K562 (cell line): Measurements from ENCODE around the gene IRF4. TPM values are rescaled to one million over a fixed set of nuclear protein-coding genes. Genes with fewer than 3 reads are reported as not detected.

ENCODE experiments used
- ATAC-seq: fragments of 200-7000 bp; cut with Tn5 transposase; 3 replicates; pipeline ENCODE4 v1.9.1; 2020; ENCODE audit warnings: moderate library complexity
- BruUV-seq: library from RNA; stranded (reverse); fragments of 400-500 nt; replicated peaks from 2 replicates; lab custom pipeline; 2021; lab: Mats Ljungman, UMichigan
- CTCF ChIA-PET: fragments of 300-600 bp; formaldehyde crosslinking; extraction: SDS; loops from one replicate; lab custom pipeline; 2021; ENCODE audit warnings: low intra/inter-chr PET ratio; lab: Yijun Ruan, JAX
- POLR2A ChIA-PET: fragments of 300-600, 350-650 bp; sonication (Branson Sonifier 250); formaldehyde crosslinking; extraction: SDS; loops from one replicate; lab custom pipeline; 2021; ENCODE audit warnings: antibody characterized with exemption, inconsistent platforms; lab: Yijun Ruan, JAX
- DNase-seq, 4 experiments: peaks; one replicate each; pipeline versions ENCODE4 v3.0.0 to v3.0.0-alpha.2; 2011 to 2018; ENCODE audit warnings: low spot score in 3 of 4, mixed read lengths in 3 of 4; ENCODE audit errors: extremely low read depth in 1 of 4
- FAIRE-seq: peaks from 2 replicates; lab custom pipeline; 2011; peaks lifted over from hg19 to GRCh38; lab: Jason Lieb, UNC
- H2AFZ ChIP-seq: 2 replicates; pipeline ENCODE4 v1.6.0; 2011; ENCODE audit warnings: low read depth, low read length, control low read depth, inconsistent platforms
- H3K27ac ChIP-seq: fragments of 200-600 bp; 3 replicates; pipeline ENCODE4 v1.8.0; 2011; ENCODE audit warnings: low read depth, mild to moderate bottlenecking, control low read depth, inconsistent platforms, low read length, moderate library complexity, mixed read lengths; ENCODE audit errors: extremely low read depth
- H3K27me3 ChIP-seq, 2 experiments: fragments of 300-600 bp in 1 of 2; 2 replicates in 1 of 2; 3 replicates in 1 of 2; pipeline versions ENCODE4 v1.6.0 to v1.8.0; 2011; ENCODE audit warnings: inconsistent platforms in 2 of 2, low read length in 2 of 2, mild to moderate bottlenecking in 1 of 2, mixed read lengths in 1 of 2, moderate library complexity in 1 of 2; ENCODE audit not compliant: control insufficient read depth in 2 of 2, insufficient read depth in 2 of 2
- H3K36me3 ChIP-seq: fragments of 300-600 bp; 3 replicates; pipeline ENCODE4 v1.8.0; 2011; ENCODE audit warnings: mild to moderate bottlenecking, low read length, inconsistent platforms; ENCODE audit not compliant: control insufficient read depth, insufficient read depth
- H3K4me1 ChIP-seq, 2 experiments: fragments of 200-600 bp in 1 of 2; replicated peaks in 1 of 2; 2 replicates in 1 of 2; 3 replicates in 1 of 2; pipeline versions ENCODE4 v1.5.1 to v1.8.0; 2011; ENCODE audit warnings: inconsistent platforms in 2 of 2, low read length in 2 of 2, mild to moderate bottlenecking in 1 of 2, mixed read lengths in 1 of 2, moderate library complexity in 1 of 2; ENCODE audit not compliant: control insufficient read depth in 2 of 2, insufficient read depth in 2 of 2
- H3K4me2 ChIP-seq: 2 replicates; pipeline ENCODE4 v1.6.1; 2011; ENCODE audit warnings: low read length, control low read depth, inconsistent platforms, mixed read lengths; ENCODE audit not compliant: insufficient read depth
- H3K4me3 ChIP-seq: fragments of 200-600 bp; sonication (generic), shearing (Covaris generic); 2 replicates; pipeline ENCODE4 v1.5.1; 2016; ENCODE audit warnings: control low read depth, inconsistent platforms
- H3K79me2 ChIP-seq: fragments of 200-600 bp; 3 replicates; pipeline ENCODE4 v1.8.0; 2011; ENCODE audit warnings: low read length, inconsistent platforms; ENCODE audit not compliant: control insufficient read depth, insufficient read depth
- H3K9ac ChIP-seq, 2 experiments: 2 replicates each; pipeline versions ENCODE4 v1.6.0 to v1.6.1; 2011; ENCODE audit warnings: low read depth in 2 of 2, low read length in 2 of 2, control low read depth in 1 of 2, inconsistent platforms in 1 of 2, mild to moderate bottlenecking in 1 of 2, mixed read lengths in 1 of 2; ENCODE audit not compliant: insufficient read depth in 1 of 2
- H3K9me1 ChIP-seq: one replicate; pipeline ENCODE4 v1.6.0; 2011; ENCODE audit warnings: inconsistent platforms, mild to moderate bottlenecking, low read length, moderate library complexity; ENCODE audit not compliant: control insufficient read depth, insufficient read depth
- H3K9me3 ChIP-seq: replicated peaks from 2 replicates; pipeline ENCODE4 v1.5.1; 2011; ENCODE audit warnings: low read depth, low read length, inconsistent platforms; ENCODE audit not compliant: control insufficient read depth, insufficient read depth
- H4K20me1 ChIP-seq: replicated peaks from 2 replicates; pipeline ENCODE4 v1.6.1; 2011; ENCODE audit warnings: low read length, inconsistent platforms, mixed read lengths; ENCODE audit not compliant: control insufficient read depth, insufficient read depth
- NFE2 ChIP-seq: IDR thresholded peaks from 2 replicates; pipeline ENCODE4 v1.6.1; 2014; ENCODE audit warnings: antibody characterized with exemption, low read depth
- NUFIP1 ChIP-seq: fragments of 450-650 bp; IDR thresholded peaks from 2 replicates; pipeline ENCODE4 v1.6.1; 2018; ENCODE audit not compliant: partially characterized antibody
- POLR3A ChIP-seq: IDR thresholded peaks from 2 replicates; pipeline ENCODE4 v1.6.1; 2011; ENCODE audit warnings: borderline replicate concordance, mild to moderate bottlenecking, moderate library complexity; ENCODE audit not compliant: insufficient read length, insufficient read depth; ENCODE audit errors: extremely low read depth
- SMAD2 ChIP-seq: fragments of 150-350 bp; IDR thresholded peaks from 2 replicates; pipeline ENCODE4 v1.6.1; 2014; ENCODE audit warnings: low read depth, mild to moderate bottlenecking, low read length
- SUPT5H ChIP-seq: fragments of 450-650 bp; IDR thresholded peaks from 2 replicates; pipeline ENCODE4 v1.6.1; 2016
- USF2 ChIP-seq: sonication (generic); formaldehyde crosslinking; IDR thresholded peaks from 2 replicates; pipeline ENCODE4 v1.5.0; 2020; ENCODE audit warnings: missing genetic modification reagents
- ZNF143 ChIP-seq: sonication (generic); formaldehyde crosslinking; IDR thresholded peaks from 2 replicates; pipeline ENCODE4 v1.9.0; 2022; ENCODE audit warnings: mild to moderate bottlenecking, missing genetic modification reagents
- ZNF24 ChIP-seq: fragments of 450-650 bp; IDR thresholded peaks from 2 replicates; pipeline ENCODE4 v1.6.1; 2016
- ZNF253 ChIP-seq: fragments of 250-450 bp; sonication (Bioruptor Pico); conservative IDR thresholded peaks from 2 replicates; pipeline ENCODE4 v1.6.1; 2021; ENCODE audit warnings: mild to moderate bottlenecking
- ZNF584 ChIP-seq: fragments of 200-800 bp; sonication (Bioruptor generic); IDR thresholded peaks from 2 replicates; pipeline ENCODE4 v1.6.1; 2016; ENCODE audit warnings: low read depth, mild to moderate bottlenecking, missing genetic modification characterization, missing compliant biosample characterization
- ZNF695 ChIP-seq: fragments of 450-650 bp; formaldehyde crosslinking; IDR thresholded peaks from 2 replicates; pipeline ENCODE4 v1.4.0; 2020; ENCODE audit warnings: mild to moderate bottlenecking, moderate library complexity
- ZNF77 ChIP-seq: fragments of 250-450 bp; sonication (Bioruptor Pico); IDR thresholded peaks from 2 replicates; pipeline ENCODE4 v1.5.0; 2020
- ZNF778 ChIP-seq: fragments of 450-650 bp; formaldehyde crosslinking; IDR thresholded peaks from 2 replicates; pipeline ENCODE4 v1.4.0; 2020; ENCODE audit warnings: mild to moderate bottlenecking, moderate library complexity
- WGBS: fragments of 100-300 bp; shearing (Covaris generic); methylation state at CpG from one replicate; pipeline ENCODE4 v1.1.6; 2016; ENCODE audit warnings: low coverage, mixed read lengths; ENCODE audit not compliant: insufficient coverage; ENCODE audit errors: missing lambda C conversion rate; 5-methylcytosine and 5-hydroxymethylcytosine counted together
- in situ Hi-C: fragments of 300-500 bp; cut with MboI; formaldehyde crosslinking; loops from 4 replicates; pipeline ENCODE4 v1.15.0; 2018; ENCODE audit warnings: inconsistent platforms, mixed read lengths
- intact Hi-C: fragments of 100-400 bp; cut with micrococcal nuclease; formaldehyde crosslinking; loops from 2 replicates; pipeline ENCODE4 v1.14.2; 2022
- polyA plus RNA-seq, 8 experiments: library from polyadenylated mRNA; depleted of rRNA in 4 of 8; stranded (reverse) in 5 of 8; unstranded in 3 of 8; fragments of >200 nt; fragmentation: Nextera tagmentation in 2 of 8; fragmentation: Illumina TruSeq in 1 of 8; extraction: Ambion mirVana in 2 of 8; extraction: Trizol in 1 of 8; gene quantifications; 2 replicates each; pipeline versions ENCODE4 v1.2.1 to v1.2.3, GENCODE V29; 2011 to 2014; ENCODE audit warnings: inconsistent platforms in 1 of 8, missing spikeins in 1 of 8
- total RNA-seq, 7 experiments: library from RNA; depleted of rRNA in 6 of 7; stranded (reverse); fragments of >200 nt in 6 of 7; fragmentation: Illumina TruSeq in 2 of 7; extraction: Trizol in 2 of 7; gene quantifications; 2 replicates each; pipeline versions ENCODE4 v1.2.1 to v1.2.3, GENCODE V29; 2011 to 2021; ENCODE audit warnings: low replicate concordance in 1 of 7
- TF ChIP-seq, protein P1 (sequence below), 2 experiments: fragments of 150-350 bp in 1 of 2; IDR thresholded peaks; 2 replicates each; pipeline ENCODE4 v1.6.1; 2012 to 2016; ENCODE audit warnings: low read depth in 2 of 2, low read length in 2 of 2, mild to moderate bottlenecking in 1 of 2, moderate library complexity in 1 of 2
- TF ChIP-seq, protein P2 (sequence below): fragments of 250-450 bp; sonication (Bioruptor Pico); IDR thresholded peaks from 2 replicates; pipeline ENCODE4 v1.4.0; 2020; ENCODE audit warnings: mild to moderate bottlenecking, moderate library complexity

Gene IRF4
- total and polyA plus RNA-seq, 9 of the 15 experiments (the other 6 are each of a cell fraction or from before 2014, with no cell fraction given): 0.05 to 0.33 (median 0.09) TPM; not detected in 6

GRCh38 chr6:394641-395289 lies 3.2 kb downstream of the IRF4 start:
- POLR2A ChIA-PET: interaction anchor here (1.0 kb wide), 1 partner anchor 199 kb away, joined by 3 read pairs; no protein-coding TSS in a partner anchor
- ATAC-seq (no peak), FAIRE-seq (no peak), DNase-seq (no peak)
- Histone ChIP-seq H3K79me2 (no peaks in the 10 kb centered on the region), H3K4me2 (no peak overlapping the region), H3K9me1 (no peaks in the 10 kb centered on the region), H3K27ac (no peak overlapping the region), H3K27me3 (peaks cover 48 to 68% of the 10 kb centered on the region in 2 experiments), H3K36me3 (no peaks in the 10 kb centered on the region), H3K4me3 (no peak overlapping the region), H4K20me1 (no peaks in the 10 kb centered on the region; the same call in none of the 2 replicates), H3K9ac (no peak overlapping the region), H2AFZ (no peak overlapping the region), H3K4me1 (peaks cover 0 to 7% of the 10 kb centered on the region in 2 experiments; a peak in 1 of 5 replicates), H3K9me3 (no peaks in the 10 kb centered on the region; the same call in 1 of the 2 replicates)
- CTCF ChIA-PET: no interaction called here
- 18% methylated on average over 13 of the region's 13 CpGs for WGBS
- in situ Hi-C loops (no loop called here), intact Hi-C loops (no loop called here)
- BruUV-seq: no TSS peak
- TF ChIP-seq ZNF24: no peak
- TF ChIP-seq, protein P1, sequence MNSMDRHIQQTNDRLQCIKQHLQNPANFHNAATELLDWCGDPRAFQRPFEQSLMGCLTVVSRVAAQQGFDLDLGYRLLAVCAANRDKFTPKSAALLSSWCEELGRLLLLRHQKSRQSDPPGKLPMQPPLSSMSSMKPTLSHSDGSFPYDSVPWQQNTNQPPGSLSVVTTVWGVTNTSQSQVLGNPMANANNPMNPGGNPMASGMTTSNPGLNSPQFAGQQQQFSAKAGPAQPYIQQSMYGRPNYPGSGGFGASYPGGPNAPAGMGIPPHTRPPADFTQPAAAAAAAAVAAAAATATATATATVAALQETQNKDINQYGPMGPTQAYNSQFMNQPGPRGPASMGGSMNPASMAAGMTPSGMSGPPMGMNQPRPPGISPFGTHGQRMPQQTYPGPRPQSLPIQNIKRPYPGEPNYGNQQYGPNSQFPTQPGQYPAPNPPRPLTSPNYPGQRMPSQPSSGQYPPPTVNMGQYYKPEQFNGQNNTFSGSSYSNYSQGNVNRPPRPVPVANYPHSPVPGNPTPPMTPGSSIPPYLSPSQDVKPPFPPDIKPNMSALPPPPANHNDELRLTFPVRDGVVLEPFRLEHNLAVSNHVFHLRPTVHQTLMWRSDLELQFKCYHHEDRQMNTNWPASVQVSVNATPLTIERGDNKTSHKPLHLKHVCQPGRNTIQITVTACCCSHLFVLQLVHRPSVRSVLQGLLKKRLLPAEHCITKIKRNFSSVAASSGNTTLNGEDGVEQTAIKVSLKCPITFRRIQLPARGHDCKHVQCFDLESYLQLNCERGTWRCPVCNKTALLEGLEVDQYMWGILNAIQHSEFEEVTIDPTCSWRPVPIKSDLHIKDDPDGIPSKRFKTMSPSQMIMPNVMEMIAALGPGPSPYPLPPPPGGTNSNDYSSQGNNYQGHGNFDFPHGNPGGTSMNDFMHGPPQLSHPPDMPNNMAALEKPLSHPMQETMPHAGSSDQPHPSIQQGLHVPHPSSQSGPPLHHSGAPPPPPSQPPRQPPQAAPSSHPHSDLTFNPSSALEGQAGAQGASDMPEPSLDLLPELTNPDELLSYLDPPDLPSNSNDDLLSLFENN (IDR thresholded peaks at IDR 0.05; ENCODE audit: low read depth in 2 of 2, low read length in 2 of 2): no peak
- TF ChIP-seq, protein P2, sequence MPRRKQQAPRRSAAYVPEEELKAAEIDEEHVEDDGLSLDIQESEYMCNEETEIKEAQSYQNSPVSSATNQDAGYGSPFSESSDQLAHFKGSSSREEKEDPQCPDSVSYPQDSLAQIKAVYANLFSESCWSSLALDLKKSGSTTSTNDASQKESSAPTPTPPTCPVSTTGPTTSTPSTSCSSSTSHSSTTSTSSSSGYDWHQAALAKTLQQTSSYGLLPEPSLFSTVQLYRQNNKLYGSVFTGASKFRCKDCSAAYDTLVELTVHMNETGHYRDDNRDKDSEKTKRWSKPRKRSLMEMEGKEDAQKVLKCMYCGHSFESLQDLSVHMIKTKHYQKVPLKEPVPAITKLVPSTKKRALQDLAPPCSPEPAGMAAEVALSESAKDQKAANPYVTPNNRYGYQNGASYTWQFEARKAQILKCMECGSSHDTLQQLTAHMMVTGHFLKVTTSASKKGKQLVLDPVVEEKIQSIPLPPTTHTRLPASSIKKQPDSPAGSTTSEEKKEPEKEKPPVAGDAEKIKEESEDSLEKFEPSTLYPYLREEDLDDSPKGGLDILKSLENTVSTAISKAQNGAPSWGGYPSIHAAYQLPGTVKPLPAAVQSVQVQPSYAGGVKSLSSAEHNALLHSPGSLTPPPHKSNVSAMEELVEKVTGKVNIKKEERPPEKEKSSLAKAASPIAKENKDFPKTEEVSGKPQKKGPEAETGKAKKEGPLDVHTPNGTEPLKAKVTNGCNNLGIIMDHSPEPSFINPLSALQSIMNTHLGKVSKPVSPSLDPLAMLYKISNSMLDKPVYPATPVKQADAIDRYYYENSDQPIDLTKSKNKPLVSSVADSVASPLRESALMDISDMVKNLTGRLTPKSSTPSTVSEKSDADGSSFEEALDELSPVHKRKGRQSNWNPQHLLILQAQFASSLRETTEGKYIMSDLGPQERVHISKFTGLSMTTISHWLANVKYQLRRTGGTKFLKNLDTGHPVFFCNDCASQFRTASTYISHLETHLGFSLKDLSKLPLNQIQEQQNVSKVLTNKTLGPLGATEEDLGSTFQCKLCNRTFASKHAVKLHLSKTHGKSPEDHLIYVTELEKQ (CRISPR knock-in tag): no peak
- TF ChIP-seq ZNF253 (CRISPR knock-in tag): no peak
- no peak for TF ChIP-seq SMAD2
- no peak for TF ChIP-seq ZNF695
- no peak for TF ChIP-seq ZNF778
- TF ChIP-seq ZNF584: no peak
- TF ChIP-seq POLR3A: no peak
- no peak for TF ChIP-seq SUPT5H
- no peak for TF ChIP-seq NFE2
- TF ChIP-seq USF2 (CRISPR knock-in tag): no peak
- no peak for TF ChIP-seq ZNF77
- no peak for TF ChIP-seq ZNF143 (CRISPR knock-in tag)
- TF ChIP-seq NUFIP1: no peak
